ENCODE data around the gene ALKBH2.

- TF ChIP-seq POLR2AphosphoS5 (IDR thresholded peaks at IDR 0.05; ENCODE audit: low read depth, low read length) (no peak), POLR2A (IDR thresholded peaks at IDR 0.05; ENCODE audit: low read depth, low read length) (no peak), TAF1 (IDR thresholded peaks at IDR 0.05; ENCODE audit: borderline replicate concordance, low read depth, low read length) (no peak)
Measured at GRCh38 chr12:109065853-109066193, 27.4 kb downstream of the ALKBH2 start.
